Common myeloid progenitor, CD34-positive (primary cell): Measurements from ENCODE around the gene C9orf50.
A peak's percentile ranks its signal among the peaks of the same experiment; 100 is the strongest.

Source experiments
- CTCF ChIA-PET: fragments of 350-600 bp; sonication (Branson Sonifier 250); formaldehyde crosslinking; loops from one replicate; lab custom pipeline; 2021; ENCODE audit warnings: antibody characterized with exemption; lab: Charles Lee
- POLR2A ChIA-PET: fragments of 350-600 bp; sonication (Branson Sonifier 250); formaldehyde crosslinking; loops from one replicate; lab custom pipeline; 2021; ENCODE audit warnings: antibody characterized with exemption; lab: Charles Lee
- DNase-seq, 3 donors: peaks; one replicate each; pipeline versions ENCODE4 v3.0.0 to v3.0.0-alpha.2; 2013
- H3K27ac ChIP-seq, 2 experiments: 1 replicate in 1 of 2; 2 replicates in 1 of 2; pipeline ENCODE4 v1.7.0; 2013; ENCODE audit warnings: inconsistent platforms in 2 of 2, low read length in 2 of 2, mild to moderate bottlenecking in 2 of 2, low read depth in 1 of 2, moderate library complexity in 1 of 2; ENCODE audit not compliant: severe bottlenecking in 2 of 2, insufficient read depth in 1 of 2, poor library complexity in 1 of 2
- H3K27me3 ChIP-seq, 5 experiments: replicated peaks in 2 of 5; 1 replicate in 3 of 5; 2 replicates in 2 of 5; pipeline versions ENCODE4 v1.6.1 to v1.7.0; 2013; ENCODE audit warnings: low read length in 4 of 5, mild to moderate bottlenecking in 2 of 5, moderate library complexity in 2 of 5, inconsistent platforms in 1 of 5; ENCODE audit not compliant: insufficient read depth in 5 of 5, control insufficient read depth in 4 of 5
- H3K36me3 ChIP-seq, 4 experiments: 1 replicate in 2 of 4; 2 replicates in 2 of 4; pipeline versions ENCODE4 v1.6.1 to v1.7.0; 2013; ENCODE audit warnings: low read length in 3 of 4, control low read depth in 1 of 4, mild to moderate bottlenecking in 1 of 4; ENCODE audit not compliant: control insufficient read depth in 4 of 4, insufficient read depth in 4 of 4
- H3K4me1 ChIP-seq, 4 experiments: 1 replicate in 3 of 4; 2 replicates in 1 of 4; pipeline versions ENCODE4 v1.6.1 to v1.7.1; 2013; ENCODE audit warnings: low read length in 3 of 4, mild to moderate bottlenecking in 3 of 4, control low read depth in 1 of 4, inconsistent platforms in 1 of 4, moderate library complexity in 1 of 4; ENCODE audit not compliant: control insufficient read depth in 4 of 4, insufficient read depth in 4 of 4; ENCODE audit errors: control extremely low read depth in 1 of 4
- H3K4me3 ChIP-seq, 7 experiments: 1 replicate in 4 of 7; 2 replicates in 3 of 7; pipeline versions ENCODE4 v1.5.1 to v1.7.0; 2013; ENCODE audit warnings: mild to moderate bottlenecking in 7 of 7, low read length in 6 of 7, moderate library complexity in 6 of 7, inconsistent platforms in 2 of 7, low read depth in 2 of 7, control low read depth in 1 of 7; ENCODE audit not compliant: insufficient read depth in 4 of 7, control insufficient read depth in 1 of 7; ENCODE audit errors: extremely low read depth in 1 of 7
- H3K9me3 ChIP-seq, 5 experiments: 1 replicate in 4 of 5; 2 replicates in 1 of 5; pipeline versions ENCODE4 v1.6.1 to v1.7.1; 2013; ENCODE audit warnings: low read length in 4 of 5, mild to moderate bottlenecking in 2 of 5, inconsistent platforms in 1 of 5, low read depth in 1 of 5, moderate library complexity in 1 of 5; ENCODE audit not compliant: control insufficient read depth in 4 of 5, insufficient read depth in 2 of 5; ENCODE audit errors: control extremely low read depth in 1 of 5
- WGBS: methylation state at CpG from one replicate; pipeline ENCODE4 v1.1.5; 2013; ENCODE audit not compliant: insufficient coverage; 5-methylcytosine and 5-hydroxymethylcytosine counted together

C9orf50 gene

GRCh38 chr9:129632460-129632859 is 11.6 kb upstream of the C9orf50 start:
- peaks cover 2 to 20% (median 17%) of the 10 kb centered on the region in 4 experiments for H3K4me1 ChIP-seq
- H3K27me3 ChIP-seq: no peaks in the 10 kb centered on the region
- no peak for DNase-seq
- POLR2A ChIA-PET: interaction anchor here (0.5 kb wide), 1 partner anchor 587 kb away, joined by 3 read pairs; no protein-coding TSS in a partner anchor
- peaks cover 10 to 88% (median 36%) of the 10 kb centered on the region in 4 experiments for H3K36me3 ChIP-seq
- H3K9me3 ChIP-seq: no peaks in the 10 kb centered on the region
- CTCF ChIA-PET: no interaction called here
- no peak overlapping the region for H3K27ac ChIP-seq
- 89% methylated on average over 13 of the region's 13 CpGs for WGBS
- no peak overlapping the region for H3K4me3 ChIP-seq

- WGBS: 97% methylated on average over 18 of the region's 19 CpGs
- peaks cover 9 to 81% (median 31%) of the 10 kb centered on the region in 4 experiments for H3K36me3 ChIP-seq
- peaks cover 9 to 21% (median 18%) of the 10 kb centered on the region in 4 experiments for H3K4me1 ChIP-seq
- no peaks in the 10 kb centered on the region for H3K9me3 ChIP-seq
- H3K27ac ChIP-seq: no peak overlapping the region
- no peak overlapping the region for H3K4me3 ChIP-seq
- ChIA-PET POLR2A (no interaction called here), CTCF (no interaction called here)
- DNase-seq: no peak
- H3K27me3 ChIP-seq: no peaks in the 10 kb centered on the region
These were observed 10.8 kb upstream of the C9orf50 start for GRCh38 chr9:129631674-129632129.

GRCh38 chr9:129630967-129631673 is 10.2 kb upstream of the C9orf50 start:
- H3K9me3 ChIP-seq: no peaks in the 10 kb centered on the region
- ChIA-PET CTCF (interaction anchor here (1.1 to 1.2 kb wide), 2 partner anchors 491 to 497 kb away, joined by 3 to 4 read pairs; no protein-coding TSS in a partner anchor), POLR2A (no interaction called here)
- DNase-seq: no peak
- no peaks in the 10 kb centered on the region for H3K27me3 ChIP-seq
- whole genome bisulfite sequencing: 93% methylated on average over 20 of the region's 21 CpGs
- H3K4me3 ChIP-seq: no peak overlapping the region
- H3K4me1 ChIP-seq: peaks cover 9 to 25% (median 21%) of the 10 kb centered on the region in 4 experiments
- H3K36me3 ChIP-seq: peaks cover 9 to 79% (median 29%) of the 10 kb centered on the region in 4 experiments
- H3K27ac ChIP-seq: no peak overlapping the region

GRCh38 chr9:129629251-129629820 is 8.4 kb upstream of the C9orf50 start:
- DNase-seq: no peak
- Histone ChIP-seq H3K9me3 (no peaks in the 10 kb centered on the region), H3K27me3 (no peaks in the 10 kb centered on the region), H3K4me1 (peaks cover 18 to 40% (median 32%) of the 10 kb centered on the region in 4 experiments), H3K36me3 (peaks cover 7 to 63% (median 20%) of the 10 kb centered on the region in 4 experiments), H3K4me3 (no peak overlapping the region), H3K27ac (no peak overlapping the region)
- 94% methylated on average over 7 of the region's 8 CpGs for WGBS
- POLR2A ChIA-PET: no interaction called here
- CTCF ChIA-PET: interaction anchor here (0.6 to 1.8 kb wide), 4 partner anchors 10 to 491 kb away, joined by 3 to 9 read pairs (median 4); no protein-coding TSS in a partner anchor

- no peak overlapping the region for H3K4me3 ChIP-seq
- ChIA-PET CTCF (interaction anchor here (0.6 to 1.8 kb wide), 3 partner anchors 11 to 490 kb away, joined by 3 to 9 read pairs (median 4); no protein-coding TSS in a partner anchor), POLR2A (no interaction called here)
- H3K27me3 ChIP-seq: no peaks in the 10 kb centered on the region
- H3K36me3 ChIP-seq: peaks cover 7 to 58% (median 16%) of the 10 kb centered on the region in 4 experiments
- 95% methylated on average over 5 of the region's 6 CpGs for WGBS
- no peak for DNase-seq
- H3K9me3 ChIP-seq: no peaks in the 10 kb centered on the region
- H3K4me1 ChIP-seq: peaks cover 19 to 45% (median 35%) of the 10 kb centered on the region in 4 experiments
- no peak overlapping the region for H3K27ac ChIP-seq
These were observed 7.8 kb upstream of the C9orf50 start for GRCh38 chr9:129628709-129629108.

GRCh38 chr9:129627556-129628440 is 6.9 kb upstream of the C9orf50 start:
- no peak for DNase-seq
- 89% methylated on average over 11 of the region's 12 CpGs for WGBS
- Histone ChIP-seq H3K27me3 (no peaks in the 10 kb centered on the region), H3K27ac (peak overlapping the region in 1 of 2 experiments; percentile 81), H3K4me3 (peak overlapping the region in 4 of 7 experiments; percentile 73 to 89 (median 86)), H3K9me3 (no peaks in the 10 kb centered on the region), H3K36me3 (peaks cover 3 to 49% (median 10%) of the 10 kb centered on the region in 4 experiments), H3K4me1 (peaks cover 19 to 45% (median 35%) of the 10 kb centered on the region in 4 experiments)
- POLR2A ChIA-PET: interaction anchor here (1.2 kb wide), 1 partner anchor 9 kb away, joined by 4 read pairs; no protein-coding TSS in a partner anchor
- CTCF ChIA-PET: interaction anchor here (0.8 to 1.8 kb wide), 6 partner anchors 10 to 489 kb away, joined by 3 to 9 read pairs (median 3); no protein-coding TSS in a partner anchor
